ENCODE measurements around the gene GLRX2.
A peak's percentile ranks its signal among the peaks of the same experiment; 100 is the strongest.

Gene GLRX2

GRCh38 chr1:193110864-193111263 is 5.7 kb upstream of the GLRX2 start:
- no peak overlapping the region for H3K4me3 ChIP-seq (ENCODE audit: low read depth in 1 of 2, low read length in 2 of 2)
- H3K4me1 ChIP-seq (ENCODE audit: control insufficient read depth in 1 of 2, insufficient read depth in 2 of 2, low read length in 2 of 2): no peaks in the 10 kb centered on the region
- H3K9me3 ChIP-seq (ENCODE audit: control insufficient read depth in 1 of 2, low read length in 2 of 2): no peaks in the 10 kb centered on the region
- H3K36me3 ChIP-seq (ENCODE audit: control insufficient read depth in 1 of 2, insufficient read depth in 2 of 2, low read length in 2 of 2): no peaks in the 10 kb centered on the region
- H3K27me3 ChIP-seq (ENCODE audit: low read depth, low read length): no peaks in the 10 kb centered on the region
- no peak overlapping the region for H3K27ac ChIP-seq (ENCODE audit: low read length)

DNA sequence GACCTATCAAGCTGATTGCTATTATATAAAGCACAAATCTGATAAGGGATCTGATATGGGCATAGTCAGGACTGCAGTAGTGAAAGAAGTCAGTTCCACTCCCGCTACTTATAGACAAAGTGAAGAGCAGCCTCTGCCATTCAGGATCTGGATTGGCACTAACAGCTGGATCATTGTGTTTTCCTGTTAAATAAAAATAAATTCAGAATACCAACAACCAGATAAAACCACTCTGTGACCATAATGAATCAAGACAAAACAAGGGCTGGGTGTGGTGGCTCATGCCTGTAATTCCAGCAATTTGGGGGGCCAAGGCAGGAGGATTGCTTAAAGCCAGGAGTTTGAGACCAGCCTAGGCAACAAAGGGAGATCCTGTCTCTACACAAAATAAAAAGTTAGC is 5.0 kb upstream of the GLRX2 start:
- Histone ChIP-seq H3K27me3 (ENCODE audit: low read depth, low read length) (no peaks in the 10 kb centered on the region), H3K9me3 (ENCODE audit: control insufficient read depth in 1 of 2, low read length in 2 of 2) (no peaks in the 10 kb centered on the region), H3K36me3 (ENCODE audit: control insufficient read depth in 1 of 2, insufficient read depth in 2 of 2, low read length in 2 of 2) (no peaks in the 10 kb centered on the region), H3K27ac (ENCODE audit: low read length) (no peak overlapping the region), H3K4me3 (ENCODE audit: low read depth in 1 of 2, low read length in 2 of 2) (no peak overlapping the region), H3K4me1 (ENCODE audit: control insufficient read depth in 1 of 2, insufficient read depth in 2 of 2, low read length in 2 of 2) (no peaks in the 10 kb centered on the region)

DNA sequence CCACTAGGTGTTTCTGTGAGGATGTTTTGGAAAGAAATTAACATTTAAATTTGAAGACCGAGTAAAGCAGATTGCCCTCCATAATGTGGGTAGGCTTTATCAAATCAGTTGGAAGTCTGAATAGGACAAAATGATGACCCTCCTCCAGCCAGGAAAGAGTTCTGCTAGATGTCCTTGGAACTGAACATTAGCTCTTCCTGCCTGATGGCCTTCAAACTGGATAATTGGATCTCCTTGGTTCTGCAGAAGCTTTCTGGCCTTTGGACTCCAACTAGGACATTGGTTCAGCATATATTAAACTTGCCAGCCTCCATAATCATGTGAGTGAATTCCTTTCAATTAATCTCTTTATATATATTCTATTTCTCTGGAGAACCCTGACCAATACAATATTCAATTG is 4.4 kb upstream of the GLRX2 start:
- Histone ChIP-seq H3K9me3 (ENCODE audit: control insufficient read depth in 1 of 2, low read length in 2 of 2) (no peaks in the 10 kb centered on the region), H3K4me1 (ENCODE audit: control insufficient read depth in 1 of 2, insufficient read depth in 2 of 2, low read length in 2 of 2) (no peaks in the 10 kb centered on the region), H3K27me3 (ENCODE audit: low read depth, low read length) (no peaks in the 10 kb centered on the region), H3K4me3 (ENCODE audit: low read depth in 1 of 2, low read length in 2 of 2) (no peak overlapping the region), H3K27ac (ENCODE audit: low read length) (no peak overlapping the region), H3K36me3 (ENCODE audit: control insufficient read depth in 1 of 2, insufficient read depth in 2 of 2, low read length in 2 of 2) (peaks cover 0 to 6% of the 10 kb centered on the region in 2 donors)

DNA sequence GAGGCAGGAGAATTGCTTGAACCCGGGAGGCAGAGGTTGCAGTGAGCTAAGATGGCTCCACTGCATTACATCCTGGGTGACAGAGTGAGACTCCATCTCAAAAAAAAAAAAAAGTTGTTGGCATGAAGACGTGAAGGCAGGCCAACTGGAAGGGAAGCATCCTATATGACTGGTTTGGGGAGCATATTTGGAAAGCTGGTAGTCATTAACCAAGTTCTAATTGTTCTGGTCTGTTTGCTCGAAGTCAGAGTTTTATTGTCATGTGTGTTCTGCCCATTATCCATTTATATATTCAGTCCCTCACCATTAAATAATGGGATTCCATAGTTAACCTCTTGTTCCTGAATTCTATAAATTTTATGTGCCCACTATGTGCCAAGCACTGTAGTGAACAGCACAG is 3.3 kb upstream of the GLRX2 start:
- H3K27ac ChIP-seq (ENCODE audit: low read length): no peak overlapping the region
- peaks cover 0 to 11% of the 10 kb centered on the region in 2 donors for H3K36me3 ChIP-seq (ENCODE audit: control insufficient read depth in 1 of 2, insufficient read depth in 2 of 2, low read length in 2 of 2)
- H3K4me1 ChIP-seq (ENCODE audit: control insufficient read depth in 1 of 2, insufficient read depth in 2 of 2, low read length in 2 of 2): peaks cover 4 to 7% of the 10 kb centered on the region in 2 donors
- H3K27me3 ChIP-seq (ENCODE audit: low read depth, low read length): no peaks in the 10 kb centered on the region
- no peak overlapping the region for H3K4me3 ChIP-seq (ENCODE audit: low read depth in 1 of 2, low read length in 2 of 2)
- H3K9me3 ChIP-seq (ENCODE audit: control insufficient read depth in 1 of 2, low read length in 2 of 2): no peaks in the 10 kb centered on the region

DNA sequence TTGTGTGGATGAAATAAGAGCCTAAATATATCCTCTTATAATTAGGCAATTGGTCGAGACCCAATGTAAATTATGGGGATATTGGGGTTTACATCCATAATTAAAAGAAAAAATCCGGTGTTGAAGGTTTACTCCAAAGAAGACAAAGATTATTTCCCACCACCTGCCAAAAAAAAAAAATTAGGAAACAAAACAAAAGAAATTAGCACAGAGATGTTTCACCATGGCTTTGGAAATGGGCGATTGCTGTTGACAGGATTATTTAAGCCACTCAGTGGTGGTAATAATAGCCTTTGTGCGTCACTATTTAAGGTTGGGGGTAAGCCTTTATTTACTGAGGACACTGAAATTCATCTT is 585 bp upstream of the GLRX2 start:
- Histone ChIP-seq H3K4me1 (ENCODE audit: control insufficient read depth in 1 of 2, insufficient read depth in 2 of 2, low read length in 2 of 2) (peaks cover 7 to 10% of the 10 kb centered on the region in 2 donors), H3K36me3 (ENCODE audit: control insufficient read depth in 1 of 2, insufficient read depth in 2 of 2, low read length in 2 of 2) (peaks cover 0 to 11% of the 10 kb centered on the region in 2 donors), H3K9me3 (ENCODE audit: control insufficient read depth in 1 of 2, low read length in 2 of 2) (no peaks in the 10 kb centered on the region), H3K4me3 (ENCODE audit: low read depth in 1 of 2, low read length in 2 of 2) (peak overlapping the region; percentile 77 to 86), H3K27ac (ENCODE audit: low read length) (peak overlapping the region; percentile 91), H3K27me3 (ENCODE audit: low read depth, low read length) (no peaks in the 10 kb centered on the region)

GRCh38 chr1:193104502-193104906 is 710 bp downstream of the GLRX2 start:
- Histone ChIP-seq H3K27ac (ENCODE audit: low read length) (peak overlapping the region; percentile 82), H3K27me3 (ENCODE audit: low read depth, low read length) (no peaks in the 10 kb centered on the region), H3K36me3 (ENCODE audit: control insufficient read depth in 1 of 2, insufficient read depth in 2 of 2, low read length in 2 of 2) (peaks cover 3 to 21% of the 10 kb centered on the region in 2 donors), H3K9me3 (ENCODE audit: control insufficient read depth in 1 of 2, low read length in 2 of 2) (no peaks in the 10 kb centered on the region), H3K4me3 (ENCODE audit: low read depth in 1 of 2, low read length in 2 of 2) (peak overlapping the region; percentile 77 to 85), H3K4me1 (ENCODE audit: control insufficient read depth in 1 of 2, insufficient read depth in 2 of 2, low read length in 2 of 2) (peaks cover 7 to 10% of the 10 kb centered on the region in 2 donors)

DNA sequence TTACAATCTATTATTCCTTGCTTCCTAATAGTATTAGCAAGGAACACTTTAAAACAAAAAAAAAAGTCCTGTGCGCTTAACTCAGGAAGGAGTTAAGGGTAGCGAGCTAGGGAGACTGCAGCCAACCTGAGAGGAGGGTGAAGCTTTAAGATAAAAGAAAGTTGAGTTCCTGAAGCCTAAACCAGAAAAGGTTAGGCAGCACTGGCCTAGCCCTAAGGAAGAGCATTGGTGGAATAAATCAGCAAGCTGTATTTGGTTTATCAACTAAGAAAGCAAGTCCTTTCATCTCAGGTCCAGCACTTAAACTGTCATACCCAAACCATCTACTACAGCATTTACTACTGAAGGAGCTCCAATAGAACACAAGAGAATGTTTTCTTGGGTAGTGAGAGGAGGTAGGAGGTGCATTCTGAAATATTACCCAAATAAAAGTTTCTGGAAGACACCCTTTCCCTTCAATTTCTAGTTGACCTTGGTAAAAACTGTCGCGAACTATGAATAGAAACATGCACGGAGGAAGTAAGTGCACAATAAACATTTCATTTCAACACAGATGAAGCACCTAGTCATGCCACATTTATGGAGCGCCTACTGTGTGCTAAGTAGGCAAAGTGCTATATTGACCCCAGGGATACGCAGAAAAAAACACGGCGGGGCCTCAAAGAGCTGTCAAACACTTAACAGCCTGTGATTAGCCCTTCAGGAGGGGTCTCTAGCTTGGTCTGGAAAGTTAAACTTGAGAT is 1.3 kb downstream of the GLRX2 start:
- Histone ChIP-seq H3K9me3 (ENCODE audit: control insufficient read depth in 1 of 2, low read length in 2 of 2) (no peaks in the 10 kb centered on the region), H3K4me1 (ENCODE audit: control insufficient read depth in 1 of 2, insufficient read depth in 2 of 2, low read length in 2 of 2) (peaks cover 7 to 10% of the 10 kb centered on the region in 2 donors), H3K36me3 (ENCODE audit: control insufficient read depth in 1 of 2, insufficient read depth in 2 of 2, low read length in 2 of 2) (peaks cover 7 to 26% of the 10 kb centered on the region in 2 donors), H3K27me3 (ENCODE audit: low read depth, low read length) (no peaks in the 10 kb centered on the region), H3K4me3 (ENCODE audit: low read depth in 1 of 2, low read length in 2 of 2) (peak overlapping the region; percentile 77 to 85), H3K27ac (ENCODE audit: low read length) (peak overlapping the region; percentile 82)

GRCh38 chr1:193102662-193103061 is 2.6 kb downstream of the GLRX2 start:
- H3K36me3 ChIP-seq (ENCODE audit: control insufficient read depth in 1 of 2, insufficient read depth in 2 of 2, low read length in 2 of 2): peaks cover 9 to 35% of the 10 kb centered on the region in 2 donors
- no peak overlapping the region for H3K4me3 ChIP-seq (ENCODE audit: low read depth in 1 of 2, low read length in 2 of 2)
- no peaks in the 10 kb centered on the region for H3K27me3 ChIP-seq (ENCODE audit: low read depth, low read length)
- H3K4me1 ChIP-seq (ENCODE audit: control insufficient read depth in 1 of 2, insufficient read depth in 2 of 2, low read length in 2 of 2): peaks cover 7 to 10% of the 10 kb centered on the region in 2 donors
- H3K27ac ChIP-seq (ENCODE audit: low read length): no peak overlapping the region
- H3K9me3 ChIP-seq (ENCODE audit: control insufficient read depth in 1 of 2, low read length in 2 of 2): no peaks in the 10 kb centered on the region

DNA sequence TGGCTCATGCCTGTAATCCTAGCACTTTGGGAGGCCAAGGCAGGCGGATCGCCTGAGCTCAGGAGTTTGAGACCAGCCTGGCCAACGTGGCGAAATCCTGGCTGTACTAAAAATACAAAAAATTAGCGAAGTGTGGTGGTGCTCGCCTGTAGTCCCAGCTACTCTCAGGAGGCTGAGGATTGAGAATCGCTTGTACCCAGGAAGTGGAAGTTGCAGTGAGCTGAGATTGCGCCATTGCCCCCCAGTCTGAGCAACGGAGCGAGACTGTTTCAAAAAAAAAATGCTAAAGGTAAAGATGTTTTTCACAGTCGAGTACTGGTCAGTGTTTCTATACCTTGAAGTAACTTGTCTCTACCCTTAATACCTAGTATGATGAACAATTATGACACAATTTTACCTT is 11.1 kb downstream of the GLRX2 start:
- no peaks in the 10 kb centered on the region for H3K27me3 ChIP-seq (ENCODE audit: low read depth, low read length)
- H3K27ac ChIP-seq (ENCODE audit: low read length): no peak overlapping the region
- peaks cover 30 to 42% of the 10 kb centered on the region in 2 donors for H3K36me3 ChIP-seq (ENCODE audit: control insufficient read depth in 1 of 2, insufficient read depth in 2 of 2, low read length in 2 of 2)
- peaks cover 0 to 4% of the 10 kb centered on the region in 2 donors for H3K4me1 ChIP-seq (ENCODE audit: control insufficient read depth in 1 of 2, insufficient read depth in 2 of 2, low read length in 2 of 2)
- no peak overlapping the region for H3K4me3 ChIP-seq (ENCODE audit: low read depth in 1 of 2, low read length in 2 of 2)
- H3K9me3 ChIP-seq (ENCODE audit: control insufficient read depth in 1 of 2, low read length in 2 of 2): no peaks in the 10 kb centered on the region

DNA sequence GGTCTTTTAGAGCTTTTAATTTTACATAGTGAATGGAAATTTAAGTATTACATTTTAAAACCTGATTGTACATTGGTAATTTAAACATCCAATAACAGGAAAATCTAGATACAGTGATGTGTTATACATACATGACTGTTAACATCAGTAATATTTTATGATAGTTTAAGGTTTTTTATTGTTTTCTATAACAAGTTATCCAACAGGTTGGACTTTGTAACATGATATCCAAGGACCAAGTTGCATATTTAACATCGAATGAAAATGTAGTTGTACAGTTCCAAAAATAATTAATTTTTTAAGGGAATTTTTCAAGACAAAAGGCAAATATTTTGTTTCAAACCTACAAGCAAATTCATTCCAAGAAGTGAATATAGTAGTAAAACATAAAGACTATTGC is 14.3 kb downstream of the GLRX2 start:
- peaks cover 17 to 23% of the 10 kb centered on the region in 2 donors for H3K36me3 ChIP-seq (ENCODE audit: control insufficient read depth in 1 of 2, insufficient read depth in 2 of 2, low read length in 2 of 2)
- H3K27me3 ChIP-seq (ENCODE audit: low read depth, low read length): no peaks in the 10 kb centered on the region
- no peak overlapping the region for H3K4me3 ChIP-seq (ENCODE audit: low read depth in 1 of 2, low read length in 2 of 2)
- H3K27ac ChIP-seq (ENCODE audit: low read length): no peak overlapping the region
- H3K9me3 ChIP-seq (ENCODE audit: control insufficient read depth in 1 of 2, low read length in 2 of 2): no peaks in the 10 kb centered on the region
- peaks cover 0 to 4% of the 10 kb centered on the region in 2 donors for H3K4me1 ChIP-seq (ENCODE audit: control insufficient read depth in 1 of 2, insufficient read depth in 2 of 2, low read length in 2 of 2)

DNA sequence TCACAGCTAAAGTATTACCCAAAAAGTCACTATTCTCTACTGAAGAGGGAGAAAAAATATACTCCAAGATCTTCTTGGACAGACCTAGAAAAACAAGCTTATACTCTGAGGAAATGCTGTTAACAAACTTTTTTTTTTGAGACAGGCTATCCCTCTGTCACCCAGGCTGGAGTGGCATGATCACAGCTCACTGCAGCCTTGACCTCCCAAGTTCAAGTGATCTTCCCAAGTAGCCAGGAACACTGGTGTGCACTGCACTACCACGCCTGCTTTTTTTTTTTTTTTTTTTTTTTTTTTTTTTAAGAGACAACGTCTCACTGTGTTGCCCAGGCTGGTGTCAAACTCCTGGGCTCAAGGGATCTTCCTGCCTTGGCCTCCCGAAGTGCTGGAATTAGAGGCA is 17.3 kb downstream of the GLRX2 start:
- H3K4me3 ChIP-seq (ENCODE audit: low read depth in 1 of 2, low read length in 2 of 2): no peak overlapping the region
- H3K36me3 ChIP-seq (ENCODE audit: control insufficient read depth in 1 of 2, insufficient read depth in 2 of 2, low read length in 2 of 2): peaks cover 27 to 36% of the 10 kb centered on the region in 2 donors
- H3K9me3 ChIP-seq (ENCODE audit: control insufficient read depth in 1 of 2, low read length in 2 of 2): no peaks in the 10 kb centered on the region
- H3K27me3 ChIP-seq (ENCODE audit: low read depth, low read length): no peaks in the 10 kb centered on the region
- no peak overlapping the region for H3K27ac ChIP-seq (ENCODE audit: low read length)
- no peaks in the 10 kb centered on the region for H3K4me1 ChIP-seq (ENCODE audit: control insufficient read depth in 1 of 2, insufficient read depth in 2 of 2, low read length in 2 of 2)

DNA sequence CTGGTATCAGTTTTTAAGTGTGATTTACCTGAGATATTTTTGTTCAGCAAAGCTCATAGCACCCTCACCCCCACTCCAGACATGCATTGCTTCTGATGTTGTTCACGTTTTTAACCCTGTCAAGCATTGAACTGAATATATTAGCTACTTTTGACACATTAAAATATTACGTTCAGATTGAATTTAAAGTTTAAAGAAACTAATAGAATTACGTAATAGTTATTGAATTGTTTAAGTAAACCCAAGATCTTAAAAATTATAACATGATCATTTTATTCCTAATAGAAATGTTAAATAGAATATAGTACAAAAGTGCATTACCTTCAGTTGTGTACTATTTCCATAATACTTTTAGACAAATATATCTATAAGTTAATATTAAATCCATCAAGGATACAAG is 18.9 kb downstream of the GLRX2 start:
- no peaks in the 10 kb centered on the region for H3K9me3 ChIP-seq (ENCODE audit: control insufficient read depth in 1 of 2, low read length in 2 of 2)
- H3K4me1 ChIP-seq (ENCODE audit: control insufficient read depth in 1 of 2, insufficient read depth in 2 of 2, low read length in 2 of 2): no peaks in the 10 kb centered on the region
- peaks cover 28 to 48% of the 10 kb centered on the region in 2 donors for H3K36me3 ChIP-seq (ENCODE audit: control insufficient read depth in 1 of 2, insufficient read depth in 2 of 2, low read length in 2 of 2)

More for the DNA sequence above, 18.9 kb downstream of the GLRX2 start:
- Histone ChIP-seq H3K27me3 (ENCODE audit: low read depth, low read length) (no peaks in the 10 kb centered on the region), H3K27ac (ENCODE audit: low read length) (no peak overlapping the region), H3K4me3 (ENCODE audit: low read depth in 1 of 2, low read length in 2 of 2) (no peak overlapping the region)
